ENCODE data around the gene FOXP2.

DNA sequence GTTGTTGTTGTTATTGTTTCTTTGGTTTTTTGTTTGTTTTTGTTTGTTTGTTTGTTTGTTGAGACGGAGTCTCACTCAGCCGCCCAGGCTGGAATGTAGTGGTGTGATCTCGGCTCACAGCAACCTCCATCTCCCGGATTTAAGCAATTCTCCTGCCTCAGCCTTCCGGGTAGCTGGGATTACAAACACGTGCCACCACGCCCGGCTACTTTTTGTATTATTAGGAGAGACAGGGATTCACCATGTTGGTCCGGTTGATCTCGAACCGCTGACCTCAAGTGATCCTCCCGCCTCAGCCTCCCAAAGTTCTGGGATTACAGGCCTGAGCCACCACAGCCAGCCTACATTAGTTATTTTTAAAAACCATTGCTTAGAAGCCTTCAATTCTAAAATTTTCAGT lies 45.0 kb downstream of the FOXP2 start:
- TF ChIP-seq, protein P1, sequence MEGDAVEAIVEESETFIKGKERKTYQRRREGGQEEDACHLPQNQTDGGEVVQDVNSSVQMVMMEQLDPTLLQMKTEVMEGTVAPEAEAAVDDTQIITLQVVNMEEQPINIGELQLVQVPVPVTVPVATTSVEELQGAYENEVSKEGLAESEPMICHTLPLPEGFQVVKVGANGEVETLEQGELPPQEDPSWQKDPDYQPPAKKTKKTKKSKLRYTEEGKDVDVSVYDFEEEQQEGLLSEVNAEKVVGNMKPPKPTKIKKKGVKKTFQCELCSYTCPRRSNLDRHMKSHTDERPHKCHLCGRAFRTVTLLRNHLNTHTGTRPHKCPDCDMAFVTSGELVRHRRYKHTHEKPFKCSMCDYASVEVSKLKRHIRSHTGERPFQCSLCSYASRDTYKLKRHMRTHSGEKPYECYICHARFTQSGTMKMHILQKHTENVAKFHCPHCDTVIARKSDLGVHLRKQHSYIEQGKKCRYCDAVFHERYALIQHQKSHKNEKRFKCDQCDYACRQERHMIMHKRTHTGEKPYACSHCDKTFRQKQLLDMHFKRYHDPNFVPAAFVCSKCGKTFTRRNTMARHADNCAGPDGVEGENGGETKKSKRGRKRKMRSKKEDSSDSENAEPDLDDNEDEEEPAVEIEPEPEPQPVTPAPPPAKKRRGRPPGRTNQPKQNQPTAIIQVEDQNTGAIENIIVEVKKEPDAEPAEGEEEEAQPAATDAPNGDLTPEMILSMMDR (IDR thresholded peaks at IDR 0.05) = no peak
- no peak for TF ChIP-seq EP300 (IDR thresholded peaks at IDR 0.05)
- TF ChIP-seq POLR2A (IDR thresholded peaks at IDR 0.05) = no peak
